ENCODE measurements around the gene UNC45B.
"Not testable (repeated sequence)": the region's sequence is repeated elsewhere in the genome, so short reads cannot be mapped to it uniquely, and the experiment has no call there.

UNC45B gene, protein sequence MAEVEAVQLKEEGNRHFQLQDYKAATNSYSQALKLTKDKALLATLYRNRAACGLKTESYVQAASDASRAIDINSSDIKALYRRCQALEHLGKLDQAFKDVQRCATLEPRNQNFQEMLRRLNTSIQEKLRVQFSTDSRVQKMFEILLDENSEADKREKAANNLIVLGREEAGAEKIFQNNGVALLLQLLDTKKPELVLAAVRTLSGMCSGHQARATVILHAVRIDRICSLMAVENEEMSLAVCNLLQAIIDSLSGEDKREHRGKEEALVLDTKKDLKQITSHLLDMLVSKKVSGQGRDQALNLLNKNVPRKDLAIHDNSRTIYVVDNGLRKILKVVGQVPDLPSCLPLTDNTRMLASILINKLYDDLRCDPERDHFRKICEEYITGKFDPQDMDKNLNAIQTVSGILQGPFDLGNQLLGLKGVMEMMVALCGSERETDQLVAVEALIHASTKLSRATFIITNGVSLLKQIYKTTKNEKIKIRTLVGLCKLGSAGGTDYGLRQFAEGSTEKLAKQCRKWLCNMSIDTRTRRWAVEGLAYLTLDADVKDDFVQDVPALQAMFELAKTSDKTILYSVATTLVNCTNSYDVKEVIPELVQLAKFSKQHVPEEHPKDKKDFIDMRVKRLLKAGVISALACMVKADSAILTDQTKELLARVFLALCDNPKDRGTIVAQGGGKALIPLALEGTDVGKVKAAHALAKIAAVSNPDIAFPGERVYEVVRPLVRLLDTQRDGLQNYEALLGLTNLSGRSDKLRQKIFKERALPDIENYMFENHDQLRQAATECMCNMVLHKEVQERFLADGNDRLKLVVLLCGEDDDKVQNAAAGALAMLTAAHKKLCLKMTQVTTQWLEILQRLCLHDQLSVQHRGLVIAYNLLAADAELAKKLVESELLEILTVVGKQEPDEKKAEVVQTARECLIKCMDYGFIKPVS

DNA sequence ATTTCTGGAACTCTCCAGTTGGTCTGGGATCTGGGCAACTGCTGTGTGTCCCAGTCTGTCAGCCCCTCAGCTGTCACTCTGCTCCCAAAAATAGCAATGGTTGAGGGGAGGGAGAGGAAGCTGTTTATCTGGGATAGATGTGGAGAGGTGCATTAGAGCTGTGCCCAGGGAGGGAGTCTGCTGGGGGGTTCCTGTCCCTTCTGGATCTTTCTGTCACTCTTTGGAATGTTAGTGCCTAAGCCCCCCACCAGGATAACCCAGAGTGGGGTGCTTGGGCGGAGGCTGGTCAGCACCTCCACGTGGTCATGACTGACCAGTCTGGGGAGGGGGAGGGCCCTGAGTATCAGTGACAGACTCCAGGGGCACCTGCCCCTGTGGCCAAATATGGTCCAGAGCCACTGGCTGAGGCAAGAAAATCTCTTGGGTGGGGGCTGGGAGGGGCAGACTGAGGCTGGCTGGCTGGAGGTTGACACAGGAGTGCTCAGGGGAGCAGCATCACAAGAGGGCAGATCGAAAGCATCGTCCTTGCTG is at the start of gene UNC45B:
Gene UNC45B, plus strand, starts transcription at position 443 of the 531 bp plus-strand sequence. CDS start 447 bp downstream, outside the sequence.
- no peak for DNase-seq (ENCODE audit: low spot score)

DNA sequence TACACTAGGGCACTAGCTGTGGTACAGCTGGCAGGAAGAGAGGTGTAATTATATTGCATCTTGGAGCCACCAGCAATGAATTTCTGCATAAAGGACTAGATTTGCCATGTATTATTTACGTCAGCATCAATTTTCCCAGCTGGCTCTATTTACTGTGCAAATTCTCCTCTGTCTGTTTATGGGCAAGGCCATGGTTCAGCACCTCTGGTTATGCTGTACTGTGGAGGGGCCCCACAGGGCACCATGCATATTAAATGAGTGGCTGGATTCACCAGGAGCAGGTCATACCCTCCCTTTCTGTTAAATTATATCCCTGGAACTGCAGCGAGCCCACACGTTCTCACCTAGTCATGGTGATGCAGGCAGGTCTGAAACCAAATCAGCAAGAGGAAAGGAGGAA is 47.7 kb upstream of the UNC45B start:
- no peak for DNase-seq (ENCODE audit: low spot score)

DNA sequence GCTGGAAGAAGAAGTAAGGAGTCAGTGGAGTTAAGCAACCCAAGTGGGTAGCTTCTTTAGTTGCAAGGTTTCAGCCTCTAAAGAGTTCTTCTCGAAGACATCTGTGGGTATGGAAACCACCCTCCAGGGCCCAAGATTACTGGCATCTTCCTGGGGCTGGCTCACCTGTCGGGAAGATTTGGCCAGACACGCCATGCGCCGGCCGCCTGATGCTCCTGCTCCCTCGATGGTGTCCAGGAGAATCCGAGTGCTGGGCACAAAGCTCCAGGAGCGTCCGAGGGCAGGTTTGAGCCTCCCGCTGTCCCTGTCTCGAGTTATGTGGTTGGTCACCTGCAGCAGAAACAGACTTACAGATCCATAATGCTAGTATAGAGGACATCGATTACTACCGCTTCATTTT is 46.6 kb upstream of the UNC45B start:
- DNase-seq (ENCODE audit: low spot score): no peak

DNA sequence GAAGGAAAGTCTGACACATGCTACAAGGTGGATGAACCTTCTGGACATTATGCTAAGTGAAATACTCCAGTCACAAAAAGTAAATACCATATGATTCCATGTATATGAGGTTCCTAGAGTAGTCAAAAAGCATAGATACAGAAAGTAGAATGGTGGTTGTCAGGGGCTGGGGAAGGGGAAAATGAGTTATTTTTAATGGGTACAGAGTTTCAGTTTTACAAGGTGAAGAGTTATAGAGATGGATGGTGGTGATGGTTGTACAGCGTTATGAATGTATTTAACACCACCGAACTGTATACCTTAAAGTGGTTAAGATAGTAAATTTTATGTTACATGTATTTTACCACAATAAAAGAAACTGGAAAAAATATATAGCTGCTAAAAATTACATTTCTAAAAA is 45.9 kb upstream of the UNC45B start:
- no peak for DNase-seq (ENCODE audit: low spot score)

DNA sequence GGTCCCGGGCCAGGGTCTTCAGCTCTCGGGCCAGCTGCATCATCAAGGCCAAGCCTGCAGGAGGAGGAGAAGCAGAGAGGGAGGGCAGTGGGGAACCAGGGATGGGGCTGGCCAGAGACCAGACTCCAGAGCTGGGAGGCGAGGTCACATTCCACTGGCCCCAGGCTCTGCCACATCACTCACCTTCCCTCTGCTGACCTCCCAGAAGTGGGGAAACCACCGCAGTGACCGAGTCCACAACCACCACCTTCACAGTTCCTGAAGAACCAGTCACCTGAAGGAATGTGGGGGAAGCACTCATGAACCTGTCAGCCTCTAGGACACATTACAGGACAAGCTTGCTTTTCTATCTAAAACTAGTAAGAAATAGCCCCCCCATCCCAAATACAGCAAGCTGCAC is 44.3 kb upstream of the UNC45B start:
- no peak for DNase-seq (ENCODE audit: low spot score)

DNA sequence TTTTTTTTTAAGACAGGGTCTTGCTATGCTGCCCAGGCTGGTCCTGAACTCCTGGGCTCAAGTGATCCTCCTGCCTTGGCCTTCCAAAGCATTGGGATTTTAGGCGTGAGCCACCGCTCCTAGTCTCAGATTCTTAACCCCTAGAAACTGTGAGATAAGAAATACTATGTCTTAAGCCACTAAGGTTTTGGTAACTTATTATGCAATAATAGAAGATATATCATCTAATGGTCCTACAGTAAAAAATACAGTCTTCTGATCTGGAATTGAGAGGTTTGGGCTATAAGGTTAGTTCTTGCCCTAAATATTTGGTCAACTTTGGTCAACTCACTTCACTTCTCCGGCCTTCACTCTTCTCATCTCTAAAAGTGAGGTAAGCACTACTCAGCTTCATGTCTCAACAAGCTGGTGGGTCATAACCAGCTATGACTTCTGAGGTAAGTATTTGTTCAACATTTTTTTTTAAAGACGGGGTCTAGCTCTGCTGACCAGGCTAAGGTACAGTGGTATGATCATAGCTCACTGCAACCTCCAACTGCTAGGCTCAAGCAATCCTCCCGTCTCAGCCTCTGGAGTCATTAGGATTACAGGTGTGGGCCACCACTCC is 42.7 kb upstream of the UNC45B start:
- DNase-seq (ENCODE audit: low spot score): no peak

DNA sequence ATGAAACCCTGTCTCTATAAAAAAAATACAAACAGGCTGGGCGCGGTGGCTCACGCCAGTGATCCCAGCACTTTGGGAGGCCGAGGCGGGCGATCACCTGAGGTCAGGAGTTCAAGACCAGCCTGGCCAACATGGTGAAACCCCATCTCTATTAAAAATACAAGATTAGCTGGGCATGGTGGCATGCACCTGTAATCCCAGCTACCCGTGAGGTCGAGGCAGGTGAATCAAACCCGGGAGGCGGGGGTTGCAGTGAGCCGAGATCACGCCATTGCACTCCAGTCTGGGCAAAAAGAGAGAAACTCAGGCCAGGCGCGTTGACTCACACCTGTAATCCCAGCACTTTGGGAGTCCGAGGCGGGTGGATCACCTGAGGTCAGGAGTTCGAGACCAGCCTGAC is 36.8 kb upstream of the UNC45B start:
- DNase-seq (ENCODE audit: low spot score): not testable (repeated sequence)

DNA sequence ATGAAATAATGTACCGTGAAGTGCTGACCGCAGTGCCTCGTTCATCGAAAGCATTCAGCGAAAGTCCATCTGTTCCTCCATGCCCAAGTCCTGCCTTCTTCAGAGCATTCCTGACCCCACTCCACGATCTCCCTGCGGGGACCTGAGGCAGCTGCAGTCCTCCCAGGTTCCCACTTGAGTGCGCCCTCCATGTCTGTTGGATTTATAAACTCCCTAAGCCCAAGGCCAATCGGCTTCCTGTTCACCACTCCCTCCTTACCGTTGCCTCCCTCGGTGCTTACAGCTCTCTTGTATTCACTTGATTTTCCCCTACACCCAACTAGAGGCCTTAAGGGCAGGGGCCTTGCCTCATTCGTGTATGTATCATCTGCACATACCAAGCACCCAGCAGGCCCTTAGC is 30.8 kb upstream of the UNC45B start:
- DNase-seq (ENCODE audit: low spot score): no peak

DNA sequence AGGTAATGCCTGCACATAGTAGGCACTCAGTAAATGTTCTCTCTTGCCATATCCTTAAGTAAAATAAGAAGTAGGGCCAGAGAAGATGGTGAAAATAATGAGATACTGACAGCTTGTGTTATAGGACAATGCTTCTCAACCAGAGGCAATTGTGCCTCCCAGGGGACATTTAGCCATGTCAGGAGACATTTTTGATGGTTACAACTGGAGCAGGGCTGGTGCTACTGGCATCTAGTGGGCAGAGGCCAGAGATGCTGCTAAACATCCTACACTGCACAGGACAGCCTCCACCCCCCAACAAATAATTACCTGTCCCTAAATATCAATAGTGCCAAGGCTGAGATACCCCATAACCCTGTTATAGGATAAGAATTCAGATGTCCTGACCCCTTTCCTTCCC is 29.6 kb upstream of the UNC45B start:
- DNase-seq (ENCODE audit: low spot score): peak; percentile 27

DNA sequence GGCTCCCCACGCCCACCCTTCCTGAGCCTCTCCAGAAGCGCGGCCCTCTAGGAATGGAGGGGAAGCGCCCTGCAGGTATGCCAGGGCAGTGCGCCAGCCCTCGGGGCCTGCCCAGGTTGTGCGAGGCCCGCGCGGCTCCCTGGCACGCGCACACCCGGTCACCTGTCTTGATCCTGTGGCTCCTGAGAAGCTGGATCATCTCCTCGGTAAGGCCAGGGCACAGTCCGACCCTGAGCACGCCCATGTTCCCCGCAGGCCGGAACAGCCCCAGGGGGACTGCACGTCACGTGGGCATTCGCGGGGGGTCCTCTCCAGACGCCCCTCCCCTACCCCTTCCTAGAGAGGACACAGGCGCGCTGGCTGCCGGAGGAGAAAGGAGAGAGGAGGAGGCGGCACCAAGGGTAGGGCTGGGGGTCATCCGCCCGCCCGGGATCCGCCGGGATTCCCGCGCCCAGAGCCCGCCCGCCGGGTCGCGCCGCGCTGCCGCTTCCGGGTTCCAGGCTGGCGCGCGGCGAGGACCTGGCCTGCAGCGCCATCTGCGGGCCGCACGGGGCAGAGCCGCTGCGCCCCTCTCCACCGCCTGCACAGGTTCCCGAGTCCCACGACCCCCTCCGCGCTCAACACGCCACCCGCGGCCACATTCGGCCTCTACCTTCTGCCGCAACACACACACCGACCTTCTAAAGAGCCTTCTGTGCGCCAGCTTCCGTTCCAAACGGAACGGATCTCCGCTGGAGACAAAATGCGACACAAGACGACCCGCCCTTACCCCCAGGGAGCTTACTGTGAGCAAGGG is 28.0 kb upstream of the UNC45B start, which contains the start of gene RAD51D:
Gene RAD51D, minus strand, starts transcription at position 491 of the 796 bp plus-strand sequence. Its CDS starts 247 bp downstream, at position 244.
- peak; percentile 77 for DNase-seq (ENCODE audit: low spot score)

DNA sequence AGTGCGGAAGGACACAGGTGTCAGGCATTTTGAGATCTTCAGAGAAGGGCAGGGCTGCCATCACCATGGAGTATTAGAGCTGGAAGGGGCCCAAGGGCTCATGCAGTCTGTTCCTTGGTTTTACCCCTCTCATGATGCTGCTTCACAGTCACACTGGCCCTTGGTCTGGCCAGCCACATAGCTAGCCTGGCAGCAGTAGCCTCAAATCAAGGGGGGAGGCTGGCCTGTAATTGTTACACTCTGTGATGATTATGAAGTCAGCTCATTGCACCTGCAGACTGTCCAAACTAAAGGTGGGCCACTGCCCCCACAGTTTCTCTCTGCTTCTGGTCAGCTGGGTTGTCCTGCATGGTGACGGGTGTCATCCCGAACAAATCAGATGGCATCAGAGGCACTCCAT is 26.3 kb upstream of the UNC45B start, which contains the start of gene FNDC8:
Gene FNDC8, plus strand, starts transcription at position 301 of the 400 bp plus-strand sequence. Its CDS starts 79 bp downstream, at position 380.
- DNase-seq (ENCODE audit: low spot score): no peak

DNA sequence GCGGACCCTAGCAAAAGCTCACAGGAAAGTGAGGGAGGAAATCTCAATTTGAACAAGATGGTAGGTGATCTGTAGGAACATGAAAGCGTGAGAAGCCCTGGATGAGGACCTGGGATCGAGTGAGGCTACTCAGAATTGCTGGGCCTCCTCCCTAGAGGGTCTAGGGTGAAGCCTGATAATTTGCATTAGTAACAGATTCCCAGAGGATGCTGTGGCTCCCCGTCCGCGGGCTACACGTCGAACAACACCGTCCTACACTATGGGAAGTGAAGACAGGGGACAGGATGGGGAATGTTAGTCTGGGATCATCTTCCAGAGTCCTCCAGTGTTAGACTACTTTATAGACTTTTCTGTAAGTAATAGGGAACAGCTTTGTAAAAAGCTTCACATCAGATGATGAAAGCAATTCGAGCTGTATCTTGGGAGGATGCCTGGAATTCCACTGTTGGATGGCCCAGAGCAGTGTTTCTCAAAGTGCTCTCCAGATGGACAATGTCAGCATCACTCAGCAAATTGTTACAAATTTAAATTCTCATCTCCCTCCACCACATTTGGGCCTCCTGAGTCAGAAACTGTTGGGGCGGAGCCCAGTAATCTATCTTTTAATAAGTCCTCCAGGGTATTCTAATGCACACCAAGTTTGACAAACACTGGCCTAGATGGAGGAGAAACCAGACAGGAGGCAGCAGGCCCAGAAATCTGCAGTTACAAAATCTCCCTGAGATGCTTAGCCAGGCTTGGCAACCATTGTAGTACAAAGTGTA is 19.7 kb upstream of the UNC45B start:
- DNase-seq (ENCODE audit: low spot score): no peak

DNA sequence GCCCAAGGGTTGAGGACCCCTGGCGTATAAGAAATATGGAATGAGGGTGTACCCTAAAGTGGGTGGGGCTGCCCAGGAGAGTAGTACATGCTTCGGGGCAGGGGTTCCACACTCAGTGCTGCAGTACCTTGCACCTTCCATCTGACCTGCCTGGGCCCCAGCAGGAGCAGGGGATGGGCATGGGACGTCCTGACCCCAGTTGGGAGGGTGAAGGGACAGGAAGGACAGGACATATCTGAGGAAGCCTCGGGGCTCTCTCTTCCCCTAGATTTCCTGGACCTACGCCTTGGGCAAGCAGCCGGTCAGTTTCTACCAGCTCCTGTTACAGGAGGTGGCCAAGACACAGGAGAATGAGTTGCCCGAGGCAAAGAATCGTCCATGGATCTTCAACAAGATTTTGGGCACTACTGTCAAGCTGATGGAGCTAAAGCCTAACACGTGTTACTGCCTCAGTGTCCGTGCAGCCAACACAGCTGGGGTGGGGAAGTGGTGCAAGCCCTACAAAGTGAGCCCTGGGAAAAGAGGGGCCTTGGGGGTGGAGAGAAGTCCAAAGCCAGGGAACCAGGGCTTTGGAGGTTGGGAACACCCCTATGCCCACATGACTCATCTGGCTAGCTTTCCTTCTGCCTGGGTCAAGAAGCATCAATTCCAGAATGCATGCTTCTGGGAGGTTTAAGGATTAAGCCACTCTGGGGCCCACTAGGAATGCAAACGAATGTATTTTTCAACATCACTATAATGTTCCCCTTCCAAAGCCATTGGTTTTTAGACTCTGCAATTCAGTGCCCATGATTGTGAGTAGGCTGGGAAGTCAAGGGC is 18.3 kb upstream of the UNC45B start:
- DNase-seq (ENCODE audit: low spot score): no peak

DNA sequence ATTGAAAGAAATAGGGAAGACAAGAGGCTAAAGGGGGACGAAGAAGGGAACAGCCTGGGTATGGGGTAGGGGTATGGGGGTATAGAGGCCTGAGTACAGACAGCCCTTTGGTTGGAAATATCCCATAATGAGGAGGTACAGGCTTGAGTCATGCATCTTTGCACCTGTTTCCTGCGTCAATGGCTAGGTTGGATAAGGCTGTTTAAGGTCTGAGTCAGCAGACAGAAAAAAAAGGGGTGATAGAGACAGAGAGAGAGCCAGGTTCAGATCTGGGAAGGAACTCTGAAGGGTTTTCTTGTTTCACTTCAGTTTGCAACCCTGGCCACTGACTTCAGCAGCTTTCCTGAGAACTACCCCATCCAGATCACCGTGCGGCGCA is 17.7 kb upstream of the UNC45B start:
- no peak for DNase-seq (ENCODE audit: low spot score)

DNA sequence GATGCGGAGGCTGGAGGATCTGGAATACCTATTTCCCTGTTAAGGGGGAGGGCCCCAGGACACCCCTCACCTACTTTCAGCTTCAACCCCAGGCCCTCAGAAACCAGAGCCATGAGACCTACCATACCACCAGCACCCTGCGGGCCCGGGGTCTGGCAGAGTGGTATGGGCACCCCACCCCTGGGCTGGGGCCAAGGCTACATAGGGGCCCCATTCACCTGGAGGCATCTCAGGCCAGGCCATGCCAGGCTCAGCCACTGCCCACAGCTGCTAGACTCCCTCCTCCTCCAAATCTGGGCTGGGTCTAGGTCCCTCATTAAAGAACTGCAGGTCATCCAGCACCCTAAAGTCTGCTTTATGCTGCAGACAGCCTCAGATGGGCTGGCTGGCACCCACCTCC is 17.2 kb upstream of the UNC45B start:
- no peak for DNase-seq (ENCODE audit: low spot score)

DNA sequence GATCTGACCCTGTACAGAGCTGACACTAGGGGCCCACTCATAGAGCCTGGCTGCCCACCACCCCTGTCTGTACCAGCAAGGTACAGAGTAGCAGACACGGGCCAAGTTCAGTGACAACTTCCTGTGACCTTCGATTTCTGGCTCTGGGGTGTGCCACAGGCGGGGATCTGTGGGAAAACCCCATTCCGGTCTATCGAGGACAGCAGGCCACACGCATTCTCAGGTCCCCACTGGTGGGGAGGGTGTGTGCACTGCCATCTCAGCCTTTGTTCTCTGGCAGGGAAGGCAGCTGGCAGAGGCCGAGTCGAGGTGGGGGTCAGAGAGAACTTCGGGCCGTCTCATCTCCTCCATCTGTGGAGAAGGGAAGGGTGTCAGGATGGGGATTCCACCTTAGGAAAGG is 15.5 kb upstream of the UNC45B start:
- no peak for DNase-seq (ENCODE audit: low spot score)

DNA sequence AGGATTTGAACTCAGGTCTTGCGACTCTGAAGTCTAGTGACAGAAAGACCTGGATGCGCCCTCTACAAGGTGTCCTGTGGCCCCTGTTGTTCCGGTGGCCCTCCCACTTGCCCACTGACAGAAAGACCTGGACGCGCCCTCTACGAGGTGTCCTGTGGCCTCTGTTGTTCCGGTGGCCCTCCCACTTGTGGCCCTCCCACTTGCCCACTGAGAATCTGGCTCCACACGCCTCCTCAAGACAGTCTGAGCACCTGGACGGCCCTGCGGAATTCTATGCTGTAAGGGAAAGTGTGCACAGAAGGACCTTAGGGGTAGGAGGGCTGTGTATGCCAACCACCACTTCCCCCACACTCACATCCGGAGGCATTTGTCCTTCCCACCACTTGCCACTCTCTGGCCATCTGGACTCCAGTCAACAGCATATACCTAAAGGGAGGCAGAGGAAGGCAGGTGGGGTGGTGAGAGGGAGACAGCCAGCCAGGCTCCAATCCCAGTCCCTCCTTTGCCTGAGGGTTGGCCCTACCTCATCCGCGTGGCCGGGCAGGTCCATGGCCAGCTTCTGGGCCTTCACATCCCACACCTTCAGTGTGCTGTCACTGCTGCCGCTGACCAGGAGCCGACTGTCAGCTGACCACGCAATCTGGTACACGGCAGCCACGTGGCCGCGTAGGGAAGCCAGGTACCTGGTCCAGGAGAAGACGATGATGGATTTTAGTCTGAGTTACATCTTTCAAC is 14.6 kb upstream of the UNC45B start:
- no peak for DNase-seq (ENCODE audit: low spot score)

DNA sequence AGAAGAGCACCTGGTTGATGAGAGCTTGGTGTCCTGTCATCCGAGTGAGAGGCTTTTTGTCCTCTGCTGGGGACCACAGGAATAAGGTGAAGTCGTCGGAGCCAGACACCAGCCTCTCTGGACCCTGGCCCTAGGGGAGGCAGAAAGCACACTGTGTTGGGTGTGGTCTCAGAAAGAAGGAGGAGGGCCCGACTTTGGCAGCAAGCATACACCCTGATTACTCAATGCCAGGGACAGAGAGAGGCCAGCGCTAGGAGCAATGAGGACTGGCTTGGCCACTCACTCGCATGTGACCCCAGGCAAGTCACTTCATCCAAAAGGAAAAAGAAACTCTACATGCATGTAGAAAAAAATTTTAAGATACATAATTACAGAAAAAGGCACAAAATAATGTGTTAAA is 12.3 kb upstream of the UNC45B start:
- DNase-seq (ENCODE audit: low spot score): no peak

DNA sequence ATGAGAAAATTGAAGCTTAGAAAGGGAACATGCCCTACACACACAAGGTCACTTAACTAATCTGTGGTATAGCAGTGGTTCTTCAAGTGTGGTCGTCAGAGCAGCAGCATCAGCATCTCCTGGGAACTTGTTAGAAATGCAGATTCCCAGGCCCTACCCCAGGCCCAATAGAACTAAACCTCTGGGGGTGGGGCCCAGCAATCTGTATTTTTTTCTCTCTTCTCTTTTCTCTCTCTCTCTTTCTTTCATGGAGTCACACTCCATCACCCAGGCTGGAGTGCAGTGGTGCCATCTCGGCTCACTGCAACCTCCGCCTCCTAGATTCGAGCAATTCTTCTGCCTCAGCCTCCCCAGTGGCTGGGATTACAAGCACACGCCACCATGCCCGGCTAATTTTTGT is 9.4 kb upstream of the UNC45B start:
- no peak for DNase-seq (ENCODE audit: low spot score)
